Bone marrow (tissue), 2 donors: ENCODE results near the gene HAGHL.
"Not testable (repeated sequence)": the region's sequence is repeated elsewhere in the genome, so short reads cannot be mapped to it uniquely, and the experiment has no call there.

ENCODE experiments used
- DNase-seq, 2 donors: peaks; one replicate each; lab custom pipeline; 2025; lab: John Stamatoyannopoulos, UW

Gene HAGHL

DNA sequence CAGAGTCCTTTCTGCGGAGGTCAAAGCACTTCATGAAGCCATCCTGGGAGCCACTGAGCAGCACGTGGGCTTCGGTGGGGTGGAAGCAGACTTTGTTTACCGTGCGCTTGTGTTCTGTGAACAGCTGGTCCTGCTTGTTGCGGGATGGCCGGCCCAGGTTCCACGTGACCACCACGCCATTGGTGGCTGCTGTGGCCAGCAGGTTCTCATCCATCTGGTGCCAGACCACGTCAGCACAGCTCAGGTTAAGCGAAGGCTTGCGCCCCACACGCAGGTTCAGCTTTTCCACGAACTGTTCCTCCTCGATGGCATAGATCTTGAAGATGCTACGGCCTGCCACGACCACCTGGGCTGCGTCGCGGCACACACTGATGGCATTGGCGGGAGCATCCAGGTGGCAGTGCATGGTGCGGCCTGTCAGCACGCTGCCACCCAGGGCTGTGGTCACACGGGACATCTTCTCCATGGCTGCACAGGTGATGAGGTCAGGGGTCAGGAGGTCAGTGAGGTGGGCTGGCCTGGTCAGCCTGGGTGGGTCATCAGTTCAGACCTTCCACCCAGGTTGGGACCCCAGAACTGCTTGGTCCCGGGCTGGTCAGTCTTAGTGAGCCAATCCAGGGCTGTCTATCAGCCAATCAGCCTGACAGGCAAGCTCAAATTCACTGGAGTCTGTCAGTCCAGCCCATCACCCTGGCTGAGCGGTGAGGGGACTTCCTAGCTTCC, 37.6 kb upstream of the HAGHL start:
- DNase-seq: no peak

- not testable (repeated sequence) for DNase-seq
Measured at GRCh38 chr16:691242-691641, 35.7 kb upstream of the HAGHL start.

- no peak for DNase-seq
Measured at GRCh38 chr16:692356-693108, 34.4 kb upstream of the HAGHL start.

GRCh38 chr16:693364-693763, 33.5 kb upstream of the HAGHL start:
- no peak for DNase-seq

- no peak for DNase-seq
Measured at GRCh38 chr16:693766-694165, 33.1 kb upstream of the HAGHL start.

- DNase-seq: no peak
Measured at GRCh38 chr16:694187-694862, 32.6 kb upstream of the HAGHL start.

- DNase-seq: no peak
Measured at GRCh38 chr16:694863-695354, 32.0 kb upstream of the HAGHL start.

DNA sequence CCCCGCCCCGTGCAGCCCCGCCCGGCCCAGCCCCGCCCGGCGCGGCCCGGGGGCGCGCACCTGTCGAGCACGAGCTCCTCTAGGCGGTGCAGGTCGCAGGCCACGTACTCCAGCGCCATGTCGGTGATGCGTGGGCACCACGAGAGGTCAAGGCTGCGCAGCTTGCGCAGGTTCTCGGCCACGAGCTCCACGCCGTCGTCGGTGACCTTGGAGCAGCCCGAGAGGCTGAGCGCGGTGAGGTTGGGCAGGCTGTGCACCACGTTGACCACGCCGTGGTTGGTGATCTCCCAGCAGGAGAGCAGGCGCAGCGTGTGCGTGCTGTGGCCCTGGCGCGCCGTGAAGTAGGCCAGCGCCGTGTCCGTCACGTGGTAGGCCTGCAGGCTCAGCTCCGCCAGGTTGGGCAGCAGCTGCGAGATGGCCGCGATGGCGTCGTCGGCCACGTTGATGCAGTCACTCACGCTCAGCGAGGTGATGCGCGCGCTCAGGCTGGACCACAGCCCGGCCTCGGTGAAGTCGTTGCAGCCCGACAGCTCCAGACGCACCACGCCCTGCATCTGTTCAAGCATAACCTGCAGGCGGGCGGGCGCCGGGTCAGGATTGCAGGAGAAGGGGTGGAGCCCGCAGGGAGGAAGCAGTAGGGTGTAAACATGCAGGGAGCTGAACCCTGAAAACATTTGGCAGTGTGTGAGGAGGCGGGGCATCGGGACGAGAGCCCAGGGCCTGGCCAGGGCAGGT, 31.4 kb upstream of the HAGHL start:
- DNase-seq: no peak

DNA sequence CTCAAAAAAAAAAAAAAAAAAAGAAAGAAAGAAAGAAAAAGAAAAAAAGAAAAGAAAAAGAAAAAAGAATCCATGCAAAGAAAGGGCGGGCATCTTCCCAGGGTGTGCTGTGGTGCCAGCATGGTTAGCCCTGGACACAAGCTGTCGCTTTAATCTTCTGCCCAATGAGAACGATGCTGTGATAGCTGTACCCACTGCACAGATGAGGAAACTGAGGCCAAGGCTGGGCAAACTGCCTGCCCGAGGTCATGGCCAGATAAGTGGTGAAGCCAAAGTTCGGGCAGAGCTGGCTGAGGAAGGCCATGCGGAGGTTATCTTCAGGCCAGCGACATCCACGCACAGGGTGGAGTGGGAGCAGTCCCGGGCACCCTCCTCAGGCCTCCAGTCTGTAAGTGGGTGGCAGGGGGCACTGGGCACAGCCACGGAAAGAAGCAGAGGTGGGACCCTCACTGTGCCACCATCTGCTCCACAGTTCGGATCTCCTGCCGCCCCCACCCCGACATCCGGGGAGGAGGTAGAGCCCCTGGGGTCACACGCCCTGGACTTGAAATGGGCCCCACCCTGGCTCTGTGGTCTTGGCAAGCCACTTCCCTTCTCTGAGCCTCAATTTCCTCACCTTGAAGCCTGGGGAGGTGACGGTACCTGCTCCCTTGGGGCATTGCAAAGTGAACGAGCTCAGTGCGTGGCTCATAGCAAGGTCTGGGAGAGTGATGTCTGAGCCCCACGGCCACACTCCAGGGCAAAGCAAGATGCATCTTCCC, 27.8 kb upstream of the HAGHL start:
- DNase-seq: no peak

DNA sequence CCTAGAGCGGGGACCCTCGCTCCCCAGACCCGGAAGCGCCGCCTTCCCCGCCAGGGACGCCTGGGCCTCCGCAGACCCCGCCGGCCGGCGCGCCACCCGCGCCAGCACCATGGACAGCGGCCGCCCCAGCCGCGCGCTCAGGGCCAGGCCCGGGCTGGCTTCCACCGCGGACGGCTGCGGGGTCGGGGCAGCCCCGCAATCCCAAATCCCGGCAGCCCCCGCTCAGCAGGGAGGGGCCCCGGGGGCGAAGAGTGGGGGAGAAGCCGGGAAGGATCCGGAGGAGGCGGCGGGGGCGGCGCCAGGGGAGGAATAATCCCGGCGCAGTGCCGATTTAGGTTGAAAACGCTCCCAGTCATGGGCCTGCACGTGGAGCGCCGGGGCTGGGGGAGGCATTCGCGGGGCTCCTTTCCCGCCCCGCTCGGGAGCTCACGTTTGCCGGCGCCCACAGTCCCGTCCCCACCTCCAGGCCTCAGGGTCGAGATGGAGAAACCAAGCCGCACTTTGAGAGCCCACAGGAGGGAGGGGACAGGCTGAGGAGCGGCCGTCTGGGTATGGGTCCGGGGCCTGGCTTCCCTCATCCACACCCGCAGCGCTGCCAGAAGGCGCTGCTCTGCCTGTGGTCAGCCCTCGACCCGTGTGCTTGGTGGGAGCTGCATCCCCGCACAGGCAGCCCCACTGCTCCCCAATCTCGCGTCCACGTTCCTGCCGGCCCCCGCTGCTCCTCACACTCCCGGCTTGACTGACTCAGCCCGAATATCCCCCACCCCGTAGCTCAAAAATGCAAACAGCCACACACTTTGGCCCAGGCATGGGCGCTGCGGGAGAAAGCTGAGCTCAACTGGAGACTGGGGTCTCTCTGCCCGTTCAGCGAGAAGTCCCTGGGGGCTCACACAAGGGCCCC, 26.0 kb upstream of the HAGHL start:
- DNase-seq: no peak

- no peak for DNase-seq
Measured at GRCh38 chr16:702341-702740, 24.6 kb upstream of the HAGHL start.

DNA sequence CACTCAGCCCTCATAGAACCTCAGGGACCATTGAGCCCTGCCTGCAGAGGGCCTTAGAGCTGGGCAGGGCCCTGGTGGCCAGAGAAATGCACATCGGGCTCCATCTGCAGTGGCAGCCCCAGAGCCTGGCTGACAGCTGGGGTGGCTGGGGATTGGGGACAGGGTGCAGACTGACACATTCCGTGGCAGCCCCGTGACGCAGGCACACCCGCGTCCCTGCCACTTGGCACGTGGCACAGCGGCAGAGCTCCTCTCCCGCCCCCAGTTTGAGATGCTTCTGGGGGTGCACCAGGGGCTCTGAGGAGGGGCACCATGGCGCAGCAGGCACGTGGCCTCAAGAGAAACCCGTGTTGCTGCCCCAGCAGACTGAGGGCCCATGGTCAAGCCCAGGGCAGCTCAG, 23.5 kb upstream of the HAGHL start:
- no peak for DNase-seq

DNA sequence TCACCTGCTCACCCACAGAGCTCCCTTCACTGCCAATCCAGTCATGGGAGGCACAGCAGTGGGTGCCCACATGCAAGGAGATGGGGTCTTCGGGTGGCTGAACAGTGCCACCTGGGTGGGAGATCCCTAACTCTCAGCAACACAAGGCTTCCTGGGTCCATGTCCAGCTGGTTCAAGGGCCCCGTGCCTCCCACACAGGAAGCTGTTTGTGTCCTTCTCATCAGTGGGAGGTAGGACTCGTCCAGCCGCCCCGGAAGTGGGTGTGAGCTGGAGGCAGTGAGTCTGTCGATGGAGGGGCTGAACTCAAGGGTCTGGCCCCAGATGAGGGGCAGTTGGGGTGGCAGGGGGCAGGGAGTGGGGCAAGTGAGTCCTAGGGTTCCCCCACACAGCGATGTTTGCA, 22.9 kb upstream of the HAGHL start:
- DNase-seq: no peak

DNA sequence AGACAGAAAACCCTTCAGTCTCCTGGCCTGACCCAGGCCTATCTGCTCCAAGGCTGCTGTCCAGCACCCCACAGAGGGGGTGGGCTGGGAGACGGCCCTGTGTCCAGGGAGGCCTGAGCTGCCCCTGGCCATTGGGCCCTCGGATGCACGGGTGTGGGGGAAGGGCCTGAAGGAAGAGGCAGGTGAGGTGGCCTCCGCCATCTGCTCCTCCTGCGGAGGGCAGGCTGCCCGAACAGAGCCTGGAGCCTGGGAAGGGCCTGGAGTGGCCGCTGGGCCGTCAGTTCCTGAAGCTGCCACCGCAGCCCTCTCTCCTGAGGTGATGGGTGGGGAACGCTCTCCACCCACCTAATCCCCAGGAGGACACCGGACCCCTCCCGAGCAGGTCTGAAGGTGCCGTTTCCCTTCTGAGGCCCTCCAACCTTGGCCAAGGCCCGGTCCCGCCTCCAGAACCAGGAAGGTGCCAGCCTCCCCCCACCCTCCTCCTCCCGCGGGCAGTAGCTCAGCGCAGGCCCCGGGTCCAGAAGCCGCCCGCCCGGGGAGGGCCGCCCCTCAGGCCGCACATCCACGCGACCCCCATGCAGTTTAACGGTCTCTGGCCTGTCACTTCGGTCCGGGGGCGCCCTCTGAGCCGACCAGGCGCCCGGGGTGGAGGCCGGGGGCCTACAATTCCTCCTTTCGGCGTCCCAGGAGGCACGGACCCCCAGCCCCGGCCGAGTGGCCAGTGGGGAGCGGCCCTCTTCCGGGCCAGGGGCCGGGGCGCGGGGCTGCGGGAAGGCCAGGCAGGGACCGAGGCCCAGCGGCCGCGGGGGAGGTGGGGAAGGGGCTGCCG, 22.1 kb upstream of the HAGHL start:
- no peak for DNase-seq

DNA sequence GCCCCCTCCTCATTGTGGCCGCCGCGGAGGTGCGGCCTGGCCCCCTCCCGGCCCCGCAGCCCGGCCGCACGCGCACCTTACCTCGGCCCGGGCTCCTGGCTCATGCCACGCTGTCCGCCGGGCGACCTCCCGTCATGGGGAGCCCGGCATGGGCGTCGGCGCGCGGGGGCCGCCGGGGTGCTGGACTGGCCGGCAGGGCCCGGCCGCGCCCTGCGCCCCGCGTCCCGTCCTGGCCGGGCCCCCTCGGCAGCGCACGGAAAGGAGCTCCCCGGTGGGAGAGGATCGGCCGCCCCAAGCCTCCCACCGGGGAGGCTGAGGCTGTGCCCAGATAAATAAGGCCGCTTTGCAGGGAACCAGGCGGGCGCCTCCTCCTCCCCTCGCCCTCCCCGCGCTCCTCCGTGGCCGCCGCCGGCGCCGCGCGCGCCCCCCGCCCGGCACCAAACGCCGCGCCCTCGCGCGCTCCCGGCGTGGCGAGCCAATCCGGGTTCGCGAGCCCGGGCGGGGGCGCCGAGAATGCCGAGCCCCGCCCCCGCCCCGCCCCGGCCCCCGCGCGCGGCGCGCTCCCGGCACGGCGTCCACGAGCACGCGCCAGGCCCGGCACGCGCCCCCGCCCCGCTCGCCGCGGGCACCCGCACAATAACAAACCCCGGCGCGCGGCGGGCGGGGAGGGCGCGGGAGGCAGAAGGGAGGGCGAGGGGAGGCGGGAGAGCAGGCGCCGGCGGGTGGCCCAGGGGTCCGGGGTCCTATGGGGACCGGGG, 21.3 kb upstream of the HAGHL start, which contains the start of gene FBXL16:
Gene FBXL16 (minus strand): TSS at position 371 of the 758 bp plus-strand sequence. CDS start 8,396 bp downstream, outside the sequence.
- no peak for DNase-seq

DNA sequence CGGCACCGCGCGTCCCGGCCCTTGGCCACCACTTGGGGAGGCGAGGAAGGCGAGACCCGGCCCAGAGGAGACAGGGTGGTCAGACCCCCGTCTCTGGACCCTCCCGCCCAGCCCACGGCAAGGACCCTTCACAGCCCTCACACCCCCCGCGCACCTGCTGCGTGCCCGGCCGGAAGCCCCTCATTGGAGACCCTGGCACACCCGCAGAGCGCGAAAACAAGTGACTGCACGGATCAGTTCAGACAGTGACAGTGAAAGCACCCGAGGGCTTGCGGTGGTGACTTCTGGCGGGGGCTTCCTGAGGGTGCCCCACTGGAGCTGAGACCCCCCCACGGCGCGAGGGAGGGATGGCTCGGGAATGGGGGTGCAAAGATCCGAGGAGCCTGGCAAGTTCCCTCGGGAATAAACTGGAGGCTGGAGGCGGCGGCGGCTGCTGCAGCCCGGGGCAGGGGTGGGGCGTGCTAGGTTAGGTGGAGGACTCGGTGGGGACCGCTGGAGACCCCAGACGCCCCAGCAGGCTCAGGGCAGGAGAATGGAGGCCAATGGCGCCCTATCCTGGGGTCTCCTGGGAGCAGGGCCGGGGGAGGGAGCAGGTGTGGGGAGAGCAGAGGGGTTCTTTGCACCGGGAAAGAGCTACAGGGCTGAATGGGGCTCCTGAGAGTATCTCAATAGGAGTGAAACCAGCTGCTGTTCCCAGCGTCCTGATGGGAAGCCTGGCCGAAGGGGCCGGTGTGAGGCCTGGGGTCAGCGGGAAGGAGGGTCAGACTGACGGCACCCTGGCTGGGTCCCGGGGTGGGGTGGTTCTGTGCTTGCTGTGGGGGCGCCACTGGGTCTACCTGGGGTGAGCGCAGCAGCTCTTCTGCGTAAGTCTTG, 20.5 kb upstream of the HAGHL start:
- no peak for DNase-seq

GRCh38 chr16:707062-707538, 19.8 kb upstream of the HAGHL start:
- DNase-seq: no peak
